ENCODE measurements around the gene JAK3.

- TF ChIP-seq POLR2AphosphoS5 (IDR thresholded peaks at IDR 0.05; ENCODE audit: borderline replicate concordance, low read depth, low read length) (no peak), EZH2 (IDR thresholded peaks at IDR 0.05) (no peak), FOXP2 (optimal IDR thresholded peaks at IDR 0.05; ENCODE audit: control extremely low read depth, extremely low read length, insufficient read depth) (no peak)
Measured at GRCh38 chr19:17790059-17790780, 57.6 kb downstream of the JAK3 start.

Measured in SK-N-MC (cell line).